Endothelial cell of coronary artery (primary cell): ENCODE measurements around the gene MIA3. TPM values are rescaled to one million over a fixed set of nuclear protein-coding genes. Genes with fewer than 3 reads are reported as not detected.

Experiments
- total RNA-seq: library from RNA; depleted of rRNA; stranded (reverse); fragments of >200 nt; gene quantifications from 2 replicates; pipeline ENCODE4 v1.2.3, GENCODE V29; 2014

Gene MIA3, protein sequence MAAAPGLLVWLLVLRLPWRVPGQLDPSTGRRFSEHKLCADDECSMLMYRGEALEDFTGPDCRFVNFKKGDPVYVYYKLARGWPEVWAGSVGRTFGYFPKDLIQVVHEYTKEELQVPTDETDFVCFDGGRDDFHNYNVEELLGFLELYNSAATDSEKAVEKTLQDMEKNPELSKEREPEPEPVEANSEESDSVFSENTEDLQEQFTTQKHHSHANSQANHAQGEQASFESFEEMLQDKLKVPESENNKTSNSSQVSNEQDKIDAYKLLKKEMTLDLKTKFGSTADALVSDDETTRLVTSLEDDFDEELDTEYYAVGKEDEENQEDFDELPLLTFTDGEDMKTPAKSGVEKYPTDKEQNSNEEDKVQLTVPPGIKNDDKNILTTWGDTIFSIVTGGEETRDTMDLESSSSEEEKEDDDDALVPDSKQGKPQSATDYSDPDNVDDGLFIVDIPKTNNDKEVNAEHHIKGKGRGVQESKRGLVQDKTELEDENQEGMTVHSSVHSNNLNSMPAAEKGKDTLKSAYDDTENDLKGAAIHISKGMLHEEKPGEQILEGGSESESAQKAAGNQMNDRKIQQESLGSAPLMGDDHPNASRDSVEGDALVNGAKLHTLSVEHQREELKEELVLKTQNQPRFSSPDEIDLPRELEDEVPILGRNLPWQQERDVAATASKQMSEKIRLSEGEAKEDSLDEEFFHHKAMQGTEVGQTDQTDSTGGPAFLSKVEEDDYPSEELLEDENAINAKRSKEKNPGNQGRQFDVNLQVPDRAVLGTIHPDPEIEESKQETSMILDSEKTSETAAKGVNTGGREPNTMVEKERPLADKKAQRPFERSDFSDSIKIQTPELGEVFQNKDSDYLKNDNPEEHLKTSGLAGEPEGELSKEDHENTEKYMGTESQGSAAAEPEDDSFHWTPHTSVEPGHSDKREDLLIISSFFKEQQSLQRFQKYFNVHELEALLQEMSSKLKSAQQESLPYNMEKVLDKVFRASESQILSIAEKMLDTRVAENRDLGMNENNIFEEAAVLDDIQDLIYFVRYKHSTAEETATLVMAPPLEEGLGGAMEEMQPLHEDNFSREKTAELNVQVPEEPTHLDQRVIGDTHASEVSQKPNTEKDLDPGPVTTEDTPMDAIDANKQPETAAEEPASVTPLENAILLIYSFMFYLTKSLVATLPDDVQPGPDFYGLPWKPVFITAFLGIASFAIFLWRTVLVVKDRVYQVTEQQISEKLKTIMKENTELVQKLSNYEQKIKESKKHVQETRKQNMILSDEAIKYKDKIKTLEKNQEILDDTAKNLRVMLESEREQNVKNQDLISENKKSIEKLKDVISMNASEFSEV (N-terminal part only)
- 29.7 and 46.4 TPM in 2 replicates for total RNA-seq

DNA sequence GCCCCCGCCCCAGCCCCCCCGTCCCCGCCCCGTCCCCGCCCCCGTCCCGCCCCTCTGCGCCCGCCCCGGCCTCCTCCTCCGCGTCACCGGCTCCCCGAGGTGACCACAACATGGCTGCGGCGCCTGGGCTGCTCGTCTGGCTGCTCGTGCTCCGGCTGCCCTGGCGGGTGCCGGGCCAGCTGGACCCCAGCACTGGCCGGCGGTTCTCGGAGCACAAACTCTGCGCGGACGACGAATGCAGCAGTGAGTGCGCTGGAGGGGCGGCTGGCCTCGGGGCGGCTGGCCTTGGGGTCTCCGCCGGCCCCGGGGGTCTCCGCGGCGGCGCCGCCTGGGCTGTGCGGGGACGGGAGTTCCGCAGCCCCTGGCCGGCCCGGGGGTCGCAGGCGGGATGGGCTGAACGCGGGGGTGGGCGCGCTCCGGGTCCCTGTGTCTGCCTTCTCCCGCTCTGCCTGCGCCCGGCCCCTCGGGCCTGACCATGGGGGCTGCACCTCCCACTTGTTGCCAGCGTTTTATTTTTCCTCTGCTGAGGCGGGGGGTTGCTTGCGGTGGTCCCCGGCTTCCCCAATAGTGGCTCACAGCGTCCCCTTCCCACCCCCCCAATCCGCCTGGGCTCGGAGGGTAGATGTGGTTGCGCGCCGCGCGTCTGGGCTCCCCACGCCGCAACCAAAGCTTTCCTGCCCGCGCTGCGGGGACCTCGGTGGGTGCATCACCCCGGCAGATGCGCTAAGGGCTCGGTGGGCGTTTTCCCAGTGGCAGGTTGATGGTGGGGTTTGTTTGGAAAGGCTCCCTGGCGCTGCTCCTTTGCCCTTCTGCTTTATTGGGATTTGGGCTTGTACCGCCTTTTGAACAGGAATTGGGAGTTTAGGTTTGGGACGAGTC is at the start of gene MIA3:
Gene MIA3, plus strand, starts transcription at position 97 of the 879 bp plus-strand sequence. Its CDS starts 14 bp downstream, at position 111.

DNA sequence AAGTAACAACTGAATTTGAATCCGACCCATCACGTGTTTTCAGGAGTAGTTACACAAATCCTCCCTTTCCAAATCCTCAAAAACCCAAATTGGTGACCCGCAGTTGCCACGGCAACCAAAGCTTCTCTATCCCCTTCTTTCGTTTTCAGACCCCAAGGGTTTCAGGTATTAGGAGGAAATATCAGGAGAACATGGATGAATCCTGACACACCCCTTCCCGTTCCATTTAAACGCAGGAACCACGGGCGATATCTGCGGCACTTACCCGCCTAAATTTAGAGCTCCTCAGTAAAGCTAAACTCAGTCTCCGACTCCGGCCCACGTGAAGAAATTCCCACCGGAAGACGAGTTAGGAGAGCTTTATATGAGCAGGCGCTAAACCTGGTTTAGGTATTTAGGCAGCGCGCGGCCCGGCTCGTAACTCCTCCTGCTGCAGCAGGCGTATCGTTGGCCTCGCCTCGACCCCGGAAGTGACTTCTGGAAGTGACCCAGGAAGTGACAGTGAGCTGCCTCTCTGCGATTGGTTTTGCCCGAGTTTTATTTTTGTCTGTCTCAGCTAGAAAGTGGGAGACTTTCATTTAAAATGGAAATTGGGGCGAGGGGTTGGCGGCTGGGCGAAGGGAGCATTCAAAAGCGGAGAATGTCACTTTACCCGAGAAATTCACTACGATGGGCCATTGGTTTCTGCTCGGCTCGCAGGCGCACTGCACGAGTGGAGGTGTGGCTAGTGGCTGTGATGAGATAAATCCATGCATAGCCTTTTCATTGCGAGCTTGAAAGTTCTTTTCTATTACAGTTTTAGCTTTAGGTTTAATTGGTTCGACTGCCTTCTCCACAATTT is 28.2 kb upstream of the MIA3 start, which contains the start of gene TAF1A:
Gene TAF1A, minus strand, starts transcription at position 472 of the 841 bp plus-strand sequence.

DNA sequence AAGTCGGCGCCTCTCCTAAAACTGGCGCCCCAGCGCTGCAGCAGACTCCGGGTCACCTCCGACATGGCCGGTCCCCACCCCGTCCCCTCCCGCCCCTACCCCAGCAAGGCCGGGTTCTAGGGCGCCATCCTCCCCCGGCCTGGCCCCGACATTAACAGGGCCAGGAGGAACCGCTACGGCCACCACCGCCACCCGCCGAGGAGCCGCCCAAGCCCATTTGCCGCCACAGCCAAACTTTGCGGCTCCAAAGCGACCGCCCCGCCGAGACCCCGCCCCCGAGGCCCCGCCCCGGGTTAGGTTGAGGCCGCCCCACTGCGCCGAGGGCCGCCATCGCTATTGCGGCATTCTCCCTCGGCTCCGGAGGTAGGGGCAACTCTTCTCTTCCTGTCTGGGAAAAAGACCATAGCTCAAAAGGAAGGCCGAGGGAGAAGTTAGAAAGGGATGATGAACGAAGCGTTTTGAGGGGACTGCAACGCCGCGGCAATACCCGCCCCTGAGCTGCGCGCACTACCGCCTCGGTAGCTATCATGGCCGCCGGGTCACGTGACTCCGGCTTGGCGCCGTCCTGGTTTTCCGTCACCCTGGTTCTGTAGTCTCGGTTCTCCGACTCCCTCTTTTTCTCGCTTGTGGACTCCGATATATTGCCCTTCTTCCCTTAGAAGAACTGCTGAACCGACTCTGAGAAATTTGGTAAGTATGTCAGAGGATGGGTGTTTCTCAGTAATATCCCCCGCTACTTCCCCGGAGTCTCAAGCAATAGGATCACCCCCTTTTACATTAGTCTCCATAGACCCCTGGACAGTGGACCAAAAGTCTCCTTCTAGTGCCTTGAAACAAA is 94.6 kb downstream of the MIA3 start, which contains the start of the genes AIDA and BROX:
Gene AIDA, minus strand, starts transcription at position 239 of the 838 bp plus-strand sequence. Its CDS starts 174 bp downstream, at position 65.
Gene BROX, plus strand, starts transcription at position 312 of the 838 bp plus-strand sequence. CDS start 3,136 bp downstream, outside the sequence.

Other genes starting within 250 kb of the MIA3 start
- under 0.01 TPM in 1 of 2 replicates, not detected in the other for gene HHIPL2, start 70.0 kb upstream of the MIA3 start, total RNA-seq
- 4.9 and 6.2 TPM in 2 replicates for gene TAF1A, start 28.2 kb upstream of the MIA3 start, total RNA-seq
- gene AIDA, start 94.4 kb downstream of the MIA3 start, total RNA-seq = 39.8 and 57.6 TPM in 2 replicates
- gene BROX, start 94.5 kb downstream of the MIA3 start, total RNA-seq = 27.3 and 29.8 TPM in 2 replicates
- not detected in 2 replicates for gene FAM177B, start 119.1 kb downstream of the MIA3 start, total RNA-seq
- gene DISP1, start 196.9 kb downstream of the MIA3 start, total RNA-seq = 1.3 and 1.5 TPM in 2 replicates